ENCODE measurements around the gene FRMD4A.

GRCh38 chr10:13751191-13751764 is 579.4 kb downstream of the FRMD4A start:
- TF ChIP-seq, protein P1, sequence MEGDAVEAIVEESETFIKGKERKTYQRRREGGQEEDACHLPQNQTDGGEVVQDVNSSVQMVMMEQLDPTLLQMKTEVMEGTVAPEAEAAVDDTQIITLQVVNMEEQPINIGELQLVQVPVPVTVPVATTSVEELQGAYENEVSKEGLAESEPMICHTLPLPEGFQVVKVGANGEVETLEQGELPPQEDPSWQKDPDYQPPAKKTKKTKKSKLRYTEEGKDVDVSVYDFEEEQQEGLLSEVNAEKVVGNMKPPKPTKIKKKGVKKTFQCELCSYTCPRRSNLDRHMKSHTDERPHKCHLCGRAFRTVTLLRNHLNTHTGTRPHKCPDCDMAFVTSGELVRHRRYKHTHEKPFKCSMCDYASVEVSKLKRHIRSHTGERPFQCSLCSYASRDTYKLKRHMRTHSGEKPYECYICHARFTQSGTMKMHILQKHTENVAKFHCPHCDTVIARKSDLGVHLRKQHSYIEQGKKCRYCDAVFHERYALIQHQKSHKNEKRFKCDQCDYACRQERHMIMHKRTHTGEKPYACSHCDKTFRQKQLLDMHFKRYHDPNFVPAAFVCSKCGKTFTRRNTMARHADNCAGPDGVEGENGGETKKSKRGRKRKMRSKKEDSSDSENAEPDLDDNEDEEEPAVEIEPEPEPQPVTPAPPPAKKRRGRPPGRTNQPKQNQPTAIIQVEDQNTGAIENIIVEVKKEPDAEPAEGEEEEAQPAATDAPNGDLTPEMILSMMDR (IDR thresholded peaks at IDR 0.05): no peak
- no peak for TF ChIP-seq FOXJ3 (CRISPR knock-in tag; IDR thresholded peaks at IDR 0.05)
- no peak for TF ChIP-seq MAX (IDR thresholded peaks at IDR 0.05; ENCODE audit: low read depth)
- TF ChIP-seq EZH2phosphoT487 (IDR thresholded peaks at IDR 0.05; ENCODE audit: borderline replicate concordance, low read depth): no peak
- TF ChIP-seq RAD21 (IDR thresholded peaks at IDR 0.05; ENCODE audit: low read length): no peak
- TF ChIP-seq YY1 (IDR thresholded peaks at IDR 0.05; ENCODE audit: low read depth): no peak
- TF ChIP-seq FOXM1 (IDR thresholded peaks at IDR 0.05; ENCODE audit: low read depth): no peak
- no peak for TF ChIP-seq TCF12 (IDR thresholded peaks at IDR 0.05)
- no peak for TF ChIP-seq TEAD4 (IDR thresholded peaks at IDR 0.05; ENCODE audit: borderline replicate concordance, insufficient read depth)
- no peak for TF ChIP-seq POLR2AphosphoS5 (IDR thresholded peaks at IDR 0.05; ENCODE audit: low read depth, low read length)
- no peak for TF ChIP-seq GABPA (IDR thresholded peaks at IDR 0.05; ENCODE audit: low read depth)
- no peak for TF ChIP-seq PBX3 (IDR thresholded peaks at IDR 0.05)
- TF ChIP-seq CHD2 (IDR thresholded peaks at IDR 0.05; ENCODE audit: low read length, partially characterized antibody): no peak
- TF ChIP-seq NRF1 (IDR thresholded peaks at IDR 0.05; ENCODE audit: low read depth, low read length): no peak
